ENCODE results near the gene STK36. TPM values are rescaled to one million over a fixed set of nuclear protein-coding genes. Genes with fewer than 3 reads are reported as not detected.
"Not testable (repeated sequence)": the region's sequence is repeated elsewhere in the genome, so short reads cannot be mapped to it uniquely, and the experiment has no call there.

The STK36 gene
- total and polyA plus RNA-seq, 7 donors, result 3.9 to 79.5 (median 15.8) TPM

GRCh38 chr2:218671097-218671653, 711 bp upstream of the STK36 start:
- 41 to 45% methylated on average over 12 of the region's 12 CpGs for WGBS, 2 donors
- intact Hi-C loops (cut with DNase I), result no loop called here
- TF ChIP-seq POLR2A (IDR thresholded peaks at IDR 0.05) (no peak), EP300 (IDR thresholded peaks at IDR 0.05) (no peak), POLR2AphosphoS5 (IDR thresholded peaks at IDR 0.05) (no peak)
- TF ChIP-seq, protein P1, sequence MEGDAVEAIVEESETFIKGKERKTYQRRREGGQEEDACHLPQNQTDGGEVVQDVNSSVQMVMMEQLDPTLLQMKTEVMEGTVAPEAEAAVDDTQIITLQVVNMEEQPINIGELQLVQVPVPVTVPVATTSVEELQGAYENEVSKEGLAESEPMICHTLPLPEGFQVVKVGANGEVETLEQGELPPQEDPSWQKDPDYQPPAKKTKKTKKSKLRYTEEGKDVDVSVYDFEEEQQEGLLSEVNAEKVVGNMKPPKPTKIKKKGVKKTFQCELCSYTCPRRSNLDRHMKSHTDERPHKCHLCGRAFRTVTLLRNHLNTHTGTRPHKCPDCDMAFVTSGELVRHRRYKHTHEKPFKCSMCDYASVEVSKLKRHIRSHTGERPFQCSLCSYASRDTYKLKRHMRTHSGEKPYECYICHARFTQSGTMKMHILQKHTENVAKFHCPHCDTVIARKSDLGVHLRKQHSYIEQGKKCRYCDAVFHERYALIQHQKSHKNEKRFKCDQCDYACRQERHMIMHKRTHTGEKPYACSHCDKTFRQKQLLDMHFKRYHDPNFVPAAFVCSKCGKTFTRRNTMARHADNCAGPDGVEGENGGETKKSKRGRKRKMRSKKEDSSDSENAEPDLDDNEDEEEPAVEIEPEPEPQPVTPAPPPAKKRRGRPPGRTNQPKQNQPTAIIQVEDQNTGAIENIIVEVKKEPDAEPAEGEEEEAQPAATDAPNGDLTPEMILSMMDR (IDR thresholded peaks at IDR 0.05), result no peak
- no peaks in the 10 kb centered on the region for H3K27me3 ChIP-seq
- H3K4me1 ChIP-seq, result peaks cover 0 to 18% (median 16%) of the 10 kb centered on the region in 4 donors
- peak; percentile 28 for DNase-seq
- H3K9me3 ChIP-seq, result no peaks in the 10 kb centered on the region
- H3K4me3 ChIP-seq, result peak overlapping the region; percentile 69 to 81 (median 74)
- peak overlapping the region; percentile 78 to 84 (median 81) for H3K27ac ChIP-seq
- H3K36me3 ChIP-seq, result peaks cover 0 to 39% (median 18%) of the 10 kb centered on the region in 4 donors

- TF ChIP-seq, protein P1 (IDR thresholded peaks at IDR 0.05), result no peak
- TF ChIP-seq EP300 (IDR thresholded peaks at IDR 0.05), result no peak
- TF ChIP-seq POLR2AphosphoS5 (IDR thresholded peaks at IDR 0.05), result no peak
- TF ChIP-seq POLR2A (IDR thresholded peaks at IDR 0.05), result no peak
- DNase-seq, result peak; percentile 63
- peaks cover 13 to 79% (median 15%) of the 10 kb centered on the region in 4 donors for H3K36me3 ChIP-seq
- intact Hi-C loops (cut with DNase I), result no loop called here
- no peak overlapping the region for H3K27ac ChIP-seq
- H3K4me1 ChIP-seq, result no peaks in the 10 kb centered on the region
- H3K27me3 ChIP-seq, result no peaks in the 10 kb centered on the region
- 72 to 74% methylated on average over 4 of the region's 4 CpGs for WGBS, 2 donors
- no peak overlapping the region for H3K4me3 ChIP-seq
- no peaks in the 10 kb centered on the region for H3K9me3 ChIP-seq
These were observed 7.2 kb downstream of the STK36 start for GRCh38 chr2:218679119-218679518.

DNA sequence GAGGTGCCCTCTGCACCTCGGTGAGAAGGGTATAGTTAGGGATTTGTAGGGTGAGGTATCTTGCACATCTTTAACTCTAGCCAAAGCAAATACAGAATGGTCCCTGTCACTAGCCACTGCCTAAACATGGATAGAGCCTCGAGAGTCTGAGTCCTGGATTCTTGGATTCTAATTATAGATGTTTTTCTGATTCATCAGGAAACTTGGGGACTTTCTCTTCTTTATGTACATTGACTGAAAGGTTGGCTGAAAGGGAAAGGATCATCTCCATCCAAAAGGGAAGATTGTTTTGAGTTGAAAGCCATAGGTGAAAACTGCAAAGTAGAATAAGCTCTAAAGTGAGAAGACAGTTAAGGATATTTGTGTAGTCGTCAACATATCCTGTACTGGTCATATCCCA, 8.2 kb downstream of the STK36 start:
- Histone ChIP-seq H3K27ac (no peak overlapping the region), H3K4me3 (no peak overlapping the region), H3K9me3 (no peaks in the 10 kb centered on the region), H3K36me3 (peaks cover 13 to 82% (median 15%) of the 10 kb centered on the region in 4 donors), H3K4me1 (no peaks in the 10 kb centered on the region), H3K27me3 (no peaks in the 10 kb centered on the region)
- 86 to 92% methylated on average over 3 of the region's 3 CpGs for WGBS, 2 donors
- TF ChIP-seq POLR2AphosphoS5 (IDR thresholded peaks at IDR 0.05), result no peak
- TF ChIP-seq EP300 (IDR thresholded peaks at IDR 0.05), result no peak
- TF ChIP-seq, protein P1 (IDR thresholded peaks at IDR 0.05), result no peak
- no peak for TF ChIP-seq POLR2A (IDR thresholded peaks at IDR 0.05)
- intact Hi-C loops (cut with DNase I), result no loop called here
- DNase-seq, result no peak

- peak; percentile 74 for DNase-seq
- TF ChIP-seq, protein P1 (IDR thresholded peaks at IDR 0.05), result peak; percentile 59 to 85 (median 78)
- not testable (repeated sequence) for H3K4me3 ChIP-seq, H3K27ac ChIP-seq, H3K27me3 ChIP-seq, H3K4me1 ChIP-seq, H3K9me3 ChIP-seq
- intact Hi-C loops (cut with DNase I), result loop anchor here (5.0 kb wide), 1 partner anchor 280 kb away; no protein-coding TSS in a partner anchor
- peaks cover 0 to 66% (median 7%) of the 10 kb centered on the region in 4 donors for H3K36me3 ChIP-seq
- 24 to 32% methylated on average over 5 of the region's 5 CpGs for WGBS, 2 donors
These were observed 15.6 kb downstream of the STK36 start for GRCh38 chr2:218687400-218688060.

All from sigmoid colon (tissue), 7 donors.